HEK293 (cell line): ENCODE data around the gene DCTN5.

Experiments
- GLIS1 ChIP-seq: fragments of 450-650 bp; formaldehyde crosslinking; IDR thresholded peaks from 2 replicates; pipeline ENCODE4 v1.5.1; 2016; ENCODE audit warnings: missing biosample characterization, missing genetic modification characterization
- KLF1 ChIP-seq: fragments of 450-650 bp; formaldehyde crosslinking; IDR thresholded peaks from 2 replicates; pipeline ENCODE4 v1.5.1; 2016; ENCODE audit warnings: missing biosample characterization, missing genetic modification characterization
- OVOL3 ChIP-seq: fragments of 450-650 bp; formaldehyde crosslinking; IDR thresholded peaks from 2 replicates; pipeline ENCODE4 v1.5.1; 2016; ENCODE audit warnings: missing biosample characterization, missing genetic modification characterization
- PATZ1 ChIP-seq: fragments of 450-650 bp; formaldehyde crosslinking; IDR thresholded peaks from 2 replicates; pipeline ENCODE4 v1.5.1; 2016; ENCODE audit warnings: missing biosample characterization, missing genetic modification characterization
- PRDM2 ChIP-seq: fragments of 450-650 bp; formaldehyde crosslinking; IDR thresholded peaks from 2 replicates; pipeline ENCODE4 v1.5.1; 2016; ENCODE audit warnings: missing biosample characterization, missing genetic modification characterization, borderline replicate concordance
- REPIN1 ChIP-seq: fragments of 450-650 bp; formaldehyde crosslinking; IDR thresholded peaks from 2 replicates; pipeline ENCODE4 v1.5.1; 2017; ENCODE audit warnings: missing biosample characterization, missing genetic modification characterization, low read depth
- ZBTB10 ChIP-seq: fragments of 450-650 bp; formaldehyde crosslinking; IDR thresholded peaks from 2 replicates; pipeline ENCODE4 v1.5.1; 2016; ENCODE audit warnings: missing biosample characterization, missing genetic modification characterization
- ZNF10 ChIP-seq: fragments of 450-650 bp; formaldehyde crosslinking; IDR thresholded peaks from 2 replicates; pipeline ENCODE4 v1.5.1; 2017; ENCODE audit warnings: missing biosample characterization, missing genetic modification characterization
- ZNF174 ChIP-seq: fragments of 450-650 bp; formaldehyde crosslinking; IDR thresholded peaks from 2 replicates; pipeline ENCODE4 v1.5.0; 2017; ENCODE audit warnings: missing biosample characterization, mild to moderate bottlenecking, missing genetic modification characterization
- ZNF184 ChIP-seq: fragments of 450-650 bp; IDR thresholded peaks from 2 replicates; pipeline ENCODE4 v1.5.1; 2018; ENCODE audit warnings: missing biosample characterization, mild to moderate bottlenecking, missing genetic modification characterization
- ZNF24 ChIP-seq: fragments of 450-650 bp; formaldehyde crosslinking; IDR thresholded peaks from 2 replicates; pipeline ENCODE4 v1.5.1; 2016; ENCODE audit warnings: missing biosample characterization, missing genetic modification characterization
- ZNF280D ChIP-seq: fragments of 450-650 bp; formaldehyde crosslinking; IDR thresholded peaks from 2 replicates; pipeline ENCODE4 v1.5.1; 2016; ENCODE audit warnings: missing biosample characterization, missing genetic modification characterization
- ZNF433 ChIP-seq: fragments of 450-650 bp; formaldehyde crosslinking; IDR thresholded peaks from 2 replicates; pipeline ENCODE4 v1.5.1; 2016; ENCODE audit warnings: missing biosample characterization, missing genetic modification characterization, low read depth
- ZNF449 ChIP-seq: fragments of 450-650 bp; formaldehyde crosslinking; IDR thresholded peaks from 2 replicates; pipeline ENCODE4 v1.5.1; 2017; ENCODE audit warnings: missing biosample characterization, mild to moderate bottlenecking, missing genetic modification characterization, moderate library complexity
- ZNF510 ChIP-seq: fragments of 450-650 bp; formaldehyde crosslinking; IDR thresholded peaks from 2 replicates; pipeline ENCODE4 v1.5.1; 2018; ENCODE audit warnings: mild to moderate bottlenecking, missing genetic modification characterization, missing biosample characterization; ENCODE audit not compliant: insufficient replicate concordance
- ZNF521 ChIP-seq: fragments of 450-650 bp; formaldehyde crosslinking; IDR thresholded peaks from 2 replicates; pipeline ENCODE4 v1.5.1; 2017; ENCODE audit warnings: missing biosample characterization, mild to moderate bottlenecking, missing genetic modification characterization
- ZNF549 ChIP-seq: fragments of 450-650 bp; IDR thresholded peaks from 2 replicates; pipeline ENCODE4 v1.5.1; 2018; ENCODE audit warnings: missing biosample characterization, missing genetic modification characterization, mild to moderate bottlenecking, inconsistent platforms, moderate library complexity
- ZNF585B ChIP-seq: fragments of 450-650 bp; formaldehyde crosslinking; IDR thresholded peaks from 2 replicates; pipeline ENCODE4 v1.5.1; 2016; ENCODE audit warnings: missing biosample characterization, missing genetic modification characterization
- ZNF610 ChIP-seq: fragments of 450-650 bp; formaldehyde crosslinking; IDR thresholded peaks from 2 replicates; pipeline ENCODE4 v1.5.1; 2016; ENCODE audit warnings: missing biosample characterization, missing genetic modification characterization, borderline replicate concordance
- ZNF768 ChIP-seq: fragments of 450-650 bp; formaldehyde crosslinking; IDR thresholded peaks from 2 replicates; pipeline ENCODE4 v1.5.1; 2018; ENCODE audit warnings: missing biosample characterization, mild to moderate bottlenecking, missing genetic modification characterization
- ZNF777 ChIP-seq: fragments of 450-650 bp; formaldehyde crosslinking; IDR thresholded peaks from 2 replicates; pipeline ENCODE4 v1.5.1; 2017; ENCODE audit warnings: missing biosample characterization, missing genetic modification characterization, borderline replicate concordance
- ZNF837 ChIP-seq: fragments of 450-650 bp; formaldehyde crosslinking; IDR thresholded peaks from 2 replicates; pipeline ENCODE4 v1.5.1; 2016; ENCODE audit warnings: missing biosample characterization, missing genetic modification characterization

Gene DCTN5

GRCh38 chr16:23640931-23641765 lies at the start of gene DCTN5, which contains the start of gene PALB2 (continued):
- no peak for TF ChIP-seq ZNF449
- TF ChIP-seq ZNF549 (tag by site-specific recombination) = no peak
- no peak for TF ChIP-seq OVOL3
- no peak for TF ChIP-seq ZNF10 (tag by site-specific recombination)
- no peak for TF ChIP-seq ZNF174 (tag by site-specific recombination)
- TF ChIP-seq PATZ1 (tag by site-specific recombination) = peak; percentile 64; the same call in 1 of the 2 replicates
- no peak for TF ChIP-seq REPIN1 (tag by site-specific recombination)
- no peak for TF ChIP-seq ZNF521
- TF ChIP-seq ZNF184 (tag by site-specific recombination) = no peak
- TF ChIP-seq ZNF585B (tag by site-specific recombination) = no peak
- TF ChIP-seq KLF1 (tag by site-specific recombination) = no peak
- TF ChIP-seq ZNF510 (tag by site-specific recombination) = no peak
- TF ChIP-seq ZNF837 (tag by site-specific recombination) = no peak
- no peak for TF ChIP-seq PRDM2 (tag by site-specific recombination)
- no peak for TF ChIP-seq ZNF777 (tag by site-specific recombination)
- no peak for TF ChIP-seq ZNF433
- TF ChIP-seq ZNF768 (tag by site-specific recombination) = no peak
- peak; percentile 67; the same call in 1 of the 2 replicates for TF ChIP-seq ZNF24
- TF ChIP-seq ZBTB10 = peak; percentile 95
- TF ChIP-seq ZNF610 = peak; percentile 90
- TF ChIP-seq ZNF280D = no peak
- TF ChIP-seq GLIS1 (tag by site-specific recombination) = peak; percentile 49; the same call in 1 of the 2 replicates
